Measurements from ENCODE around the gene ARAP1. TPM values are rescaled to one million over a fixed set of nuclear protein-coding genes. Genes with fewer than 3 reads are reported as not detected.

The ARAP1 gene
- polyA plus RNA-seq, 1 donor (not counting 4 experiments of a cell fraction or from before 2014, with no cell fraction given): 32.8 TPM

DNA sequence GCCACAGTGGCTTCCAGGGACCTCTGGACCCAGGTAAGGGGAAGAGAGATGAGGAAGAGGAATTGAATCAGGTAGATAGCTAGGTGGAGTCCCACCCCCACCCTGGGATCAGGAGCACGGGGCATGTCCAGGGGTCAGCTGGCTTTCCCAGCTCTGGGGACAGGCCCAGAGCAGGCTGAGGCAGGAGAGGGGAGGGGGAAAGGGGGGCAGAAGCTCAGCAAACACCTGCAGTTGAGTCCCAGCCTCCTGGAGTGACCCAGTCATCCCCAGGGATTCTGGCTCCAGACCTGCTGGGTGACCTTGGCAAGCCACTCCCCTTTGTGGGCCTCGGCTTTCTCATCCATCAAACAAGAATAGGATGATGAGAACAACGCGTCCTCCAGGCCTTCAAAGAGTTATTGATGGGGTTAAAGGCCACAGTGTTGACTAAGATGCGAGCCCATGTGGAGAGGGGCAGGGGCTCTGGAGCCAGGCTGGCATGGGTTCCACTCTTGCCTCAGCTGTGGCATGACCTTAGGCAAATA, 25.6 kb upstream of the ARAP1 start:
- no peaks in the 10 kb centered on the region for H3K9me3 ChIP-seq (ENCODE audit: control insufficient read depth, low read depth, low read length)
- peaks cover 0 to 5% of the 10 kb centered on the region in 2 experiments for H3K36me3 ChIP-seq (ENCODE audit: control insufficient read depth in 2 of 2, extremely low read depth in 1 of 2, insufficient read depth in 2 of 2, low read length in 2 of 2)
- H3K4me2 ChIP-seq (ENCODE audit: control insufficient read depth, extremely low read depth, insufficient read depth, low read depth, low read length): no peak overlapping the region
- no peaks in the 10 kb centered on the region for H3K79me2 ChIP-seq (ENCODE audit: control insufficient read depth, insufficient read depth, low read length)
- no peak overlapping the region for H3K9ac ChIP-seq (ENCODE audit: control insufficient read depth, extremely low read depth, insufficient read depth, low read length)
- H3K4me3 ChIP-seq (ENCODE audit: control insufficient read depth in 2 of 3, extremely low read depth in 1 of 3, insufficient read depth in 2 of 3, low read depth in 1 of 3, low read length in 3 of 3): no peak overlapping the region
- peaks cover 3% of the 10 kb centered on the region for H3K9me1 ChIP-seq (ENCODE audit: control insufficient read depth, extremely low read depth, insufficient read depth, low read length)
- H4K20me1 ChIP-seq (ENCODE audit: control insufficient read depth, extremely low read depth, insufficient read depth, low read length): no peaks in the 10 kb centered on the region
- H3K27ac ChIP-seq (ENCODE audit: control insufficient read depth, insufficient read depth, low read length): no peak overlapping the region
- no peak for TF ChIP-seq EZH2 (IDR thresholded peaks at IDR 0.05; ENCODE audit: low read length)
- no peak for DNase-seq (ENCODE audit: low read depth, low spot score)
- dilution Hi-C loops (cut with MboI; ENCODE audit: extremely low pct_ligation_motif_present, low sequenced_read_pairs): no loop called here
- FAIRE-seq: no peak
- H2AFZ ChIP-seq (ENCODE audit: control insufficient read depth, low read length): no peak overlapping the region
- peaks cover 49% of the 10 kb centered on the region for H3K4me1 ChIP-seq (ENCODE audit: control insufficient read depth, extremely low read depth, insufficient read depth, low read length)
- H3K27me3 ChIP-seq (ENCODE audit: control insufficient read depth, extremely low read depth, insufficient read depth, low read length): no peaks in the 10 kb centered on the region

- TF ChIP-seq, protein P1, sequence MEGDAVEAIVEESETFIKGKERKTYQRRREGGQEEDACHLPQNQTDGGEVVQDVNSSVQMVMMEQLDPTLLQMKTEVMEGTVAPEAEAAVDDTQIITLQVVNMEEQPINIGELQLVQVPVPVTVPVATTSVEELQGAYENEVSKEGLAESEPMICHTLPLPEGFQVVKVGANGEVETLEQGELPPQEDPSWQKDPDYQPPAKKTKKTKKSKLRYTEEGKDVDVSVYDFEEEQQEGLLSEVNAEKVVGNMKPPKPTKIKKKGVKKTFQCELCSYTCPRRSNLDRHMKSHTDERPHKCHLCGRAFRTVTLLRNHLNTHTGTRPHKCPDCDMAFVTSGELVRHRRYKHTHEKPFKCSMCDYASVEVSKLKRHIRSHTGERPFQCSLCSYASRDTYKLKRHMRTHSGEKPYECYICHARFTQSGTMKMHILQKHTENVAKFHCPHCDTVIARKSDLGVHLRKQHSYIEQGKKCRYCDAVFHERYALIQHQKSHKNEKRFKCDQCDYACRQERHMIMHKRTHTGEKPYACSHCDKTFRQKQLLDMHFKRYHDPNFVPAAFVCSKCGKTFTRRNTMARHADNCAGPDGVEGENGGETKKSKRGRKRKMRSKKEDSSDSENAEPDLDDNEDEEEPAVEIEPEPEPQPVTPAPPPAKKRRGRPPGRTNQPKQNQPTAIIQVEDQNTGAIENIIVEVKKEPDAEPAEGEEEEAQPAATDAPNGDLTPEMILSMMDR (optimal IDR thresholded peaks at IDR 0.05 in 1 of 3, IDR thresholded peaks at IDR 0.05 in 1 of 3, conservative IDR thresholded peaks at IDR 0.05 in 1 of 3; ENCODE audit: extremely low read depth in 1 of 3, insufficient read depth in 2 of 3, low read length in 3 of 3): no peak
- no peak for TF ChIP-seq EZH2 (IDR thresholded peaks at IDR 0.05; ENCODE audit: low read length)
- dilution Hi-C loops (cut with MboI; ENCODE audit: extremely low pct_ligation_motif_present, low sequenced_read_pairs): no loop called here
- DNase-seq (ENCODE audit: low read depth, low spot score) (no peak), FAIRE-seq (no peak)
- Histone ChIP-seq H3K36me3 (ENCODE audit: control insufficient read depth in 2 of 2, extremely low read depth in 1 of 2, insufficient read depth in 2 of 2, low read length in 2 of 2) (peaks cover 0 to 5% of the 10 kb centered on the region in 2 experiments), H3K9me3 (ENCODE audit: control insufficient read depth, low read depth, low read length) (no peaks in the 10 kb centered on the region), H3K4me1 (ENCODE audit: control insufficient read depth, extremely low read depth, insufficient read depth, low read length) (peaks cover 49% of the 10 kb centered on the region), H3K4me2 (ENCODE audit: control insufficient read depth, extremely low read depth, insufficient read depth, low read depth, low read length) (no peak overlapping the region), H3K27me3 (ENCODE audit: control insufficient read depth, extremely low read depth, insufficient read depth, low read length) (no peaks in the 10 kb centered on the region), H3K9ac (ENCODE audit: control insufficient read depth, extremely low read depth, insufficient read depth, low read length) (no peak overlapping the region), H2AFZ (ENCODE audit: control insufficient read depth, low read length) (no peak overlapping the region), H3K79me2 (ENCODE audit: control insufficient read depth, insufficient read depth, low read length) (no peaks in the 10 kb centered on the region), H3K9me1 (ENCODE audit: control insufficient read depth, extremely low read depth, insufficient read depth, low read length) (peaks cover 3% of the 10 kb centered on the region), H4K20me1 (ENCODE audit: control insufficient read depth, extremely low read depth, insufficient read depth, low read length) (no peaks in the 10 kb centered on the region), H3K27ac (ENCODE audit: control insufficient read depth, insufficient read depth, low read length) (no peak overlapping the region), H3K4me3 (ENCODE audit: control insufficient read depth in 2 of 3, extremely low read depth in 1 of 3, insufficient read depth in 2 of 3, low read depth in 1 of 3, low read length in 3 of 3) (no peak overlapping the region)
Observed at GRCh38 chr11:72776844-72777754, 24.9 kb upstream of the ARAP1 start.
